A549 (cell line): ENCODE data around the gene PIP5KL1. TPM values are rescaled to one million over a fixed set of nuclear protein-coding genes. Genes with fewer than 3 reads are reported as not detected.

Experiments used
- ATAC-seq, 2 experiments: fragments of 200-7000 bp in 1 of 2; fragments of >200 bp in 1 of 2; cut with Nextera tagmentation in 1 of 2; cut with Tn5 transposase in 1 of 2; 3 replicates each; pipeline versions ENCODE4 v1.8.0 to v1.9.1; 2018 to 2020; ENCODE audit warnings: mild to moderate bottlenecking in 1 of 2, moderate library complexity in 1 of 2
- CTCF ChIA-PET: fragments of 300-600 bp; sonication (Branson Sonifier 250); formaldehyde crosslinking; extraction: SDS; loops from one replicate; lab custom pipeline; 2021; ENCODE audit warnings: antibody characterized with exemption, inconsistent platforms; lab: Yijun Ruan, JAX
- POLR2A ChIA-PET: fragments of 350-600 bp; formaldehyde crosslinking; extraction: SDS; loops from one replicate; lab custom pipeline; 2021; ENCODE audit warnings: antibody characterized with exemption, inconsistent platforms; lab: Yijun Ruan, JAX
- DNase-seq, 2 experiments: peaks; one replicate each; pipeline versions ENCODE4 v3.0.0 to v3.0.0-alpha.2; 2011 to 2016; ENCODE audit warnings: low read depth in 1 of 2, low spot score in 1 of 2
- FAIRE-seq: peaks from 2 replicates; lab custom pipeline; 2011; peaks lifted over from hg19 to GRCh38; lab: Jason Lieb, UNC
- H3K27ac ChIP-seq, 2 experiments: fragments of >200 bp; sonication (Bioruptor Twin); formaldehyde crosslinking; 3 replicates each; pipeline ENCODE4 v1.5.1; 2016 to 2017
- H3K4me1 ChIP-seq: fragments of >200 bp; sonication (Bioruptor Twin); formaldehyde crosslinking; 3 replicates; pipeline ENCODE4 v1.6.1; 2016
- H3K4me2 ChIP-seq: fragments of >200 bp; sonication (Bioruptor Twin); formaldehyde crosslinking; 3 replicates; pipeline ENCODE4 v1.6.1; 2016
- H3K4me3 ChIP-seq: fragments of >200 bp; sonication (Bioruptor Twin); formaldehyde crosslinking; 3 replicates; pipeline ENCODE4 v1.5.1; 2016
- H3K9me3 ChIP-seq: fragments of >200 bp; sonication (Bioruptor Twin); formaldehyde crosslinking; 3 replicates; pipeline ENCODE4 v1.6.1; 2016
- CBX2 ChIP-seq: fragments of 200-600 bp; sonication (generic); IDR thresholded peaks from 2 replicates; pipeline ENCODE4 v1.6.1; 2016; ENCODE audit warnings: low read depth, mild to moderate bottlenecking, borderline replicate concordance
- CEBPB ChIP-seq, 2 experiments: fragments of >200 bp in 1 of 2; sonication (Bioruptor Twin) in 1 of 2; formaldehyde crosslinking in 1 of 2; IDR thresholded peaks; 2 replicates each; pipeline ENCODE4 v1.6.1; 2012 to 2016
- CHD2 ChIP-seq: fragments of 150-350 bp; IDR thresholded peaks from 2 replicates; pipeline ENCODE4 v1.6.1; 2014; ENCODE audit warnings: low read length; ENCODE audit not compliant: partially characterized antibody
- CTCF ChIP-seq: fragments of >200 bp; sonication (Bioruptor Twin); formaldehyde crosslinking; IDR thresholded peaks from 3 replicates; pipeline ENCODE4 v1.5.1; 2016
- EHMT2 ChIP-seq: fragments of 200-600 bp; sonication (generic); IDR thresholded peaks from 2 replicates; pipeline ENCODE4 v1.6.1; 2016; ENCODE audit warnings: antibody characterized with exemption, low read depth, mild to moderate bottlenecking, moderate library complexity
- ELK1 ChIP-seq: fragments of 150-350 bp; IDR thresholded peaks from 2 replicates; pipeline ENCODE4 v1.6.1; 2014; ENCODE audit warnings: low read depth, mild to moderate bottlenecking, low read length
- ESRRA ChIP-seq: fragments of 150-350 bp; IDR thresholded peaks from 2 replicates; pipeline ENCODE4 v1.6.1; 2014; ENCODE audit warnings: mild to moderate bottlenecking, low read length, borderline replicate concordance
- FOSB ChIP-seq: fragments of 250-450 bp; sonication (Bioruptor Pico); IDR thresholded peaks from 2 replicates; pipeline ENCODE4 v1.5.0; 2020; ENCODE audit warnings: mild to moderate bottlenecking, moderate library complexity
- GATA3 ChIP-seq: IDR thresholded peaks from 2 replicates; pipeline ENCODE4 v1.6.1; 2012; ENCODE audit warnings: borderline replicate concordance
- HDAC2 ChIP-seq: fragments of 200-600 bp; sonication (generic); IDR thresholded peaks from 2 replicates; pipeline ENCODE4 v1.6.1; 2016
- HOXA7 ChIP-seq: fragments of 250-450 bp; sonication (Bioruptor Pico); IDR thresholded peaks from 2 replicates; pipeline ENCODE4 v1.5.0; 2020; ENCODE audit warnings: mild to moderate bottlenecking, moderate library complexity
- JUN ChIP-seq, 2 experiments: fragments of >200 bp; sonication (Bioruptor Twin); formaldehyde crosslinking; IDR thresholded peaks; 2 replicates in 1 of 2; 3 replicates in 1 of 2; pipeline ENCODE4 v1.6.1; 2016 to 2017
- JUNB ChIP-seq: fragments of >200 bp; sonication (Bioruptor Twin); formaldehyde crosslinking; IDR thresholded peaks from 2 replicates; pipeline ENCODE4 v1.6.1; 2016
- KDM1A ChIP-seq: fragments of 200-600 bp; sonication (generic); IDR thresholded peaks from 2 replicates; pipeline ENCODE4 v1.6.1; 2016; ENCODE audit warnings: low read depth, mild to moderate bottlenecking
- MAZ ChIP-seq: fragments of 150-350 bp; IDR thresholded peaks from 2 replicates; pipeline ENCODE4 v1.6.1; 2014; ENCODE audit warnings: antibody characterized with exemption, low read depth, low read length, borderline replicate concordance
- MYC ChIP-seq: IDR thresholded peaks from 2 replicates; pipeline ENCODE4 v1.6.1; 2012; ENCODE audit warnings: mild to moderate bottlenecking, inconsistent platforms, low read length, improper control_type of control experiment, borderline replicate concordance
- NPAS2 ChIP-seq: fragments of 250-450 bp; sonication (Bioruptor Pico); IDR thresholded peaks from 2 replicates; pipeline ENCODE4 v1.8.0; 2022; ENCODE audit warnings: mild to moderate bottlenecking, moderate library complexity, borderline replicate concordance
- NR3C1 ChIP-seq: fragments of >200 bp; sonication (Bioruptor Twin); formaldehyde crosslinking; IDR thresholded peaks from 3 replicates; pipeline ENCODE4 v1.6.1; 2017
- POLR2A ChIP-seq: IDR thresholded peaks from 2 replicates; pipeline ENCODE4 v1.6.1; 2012; ENCODE audit warnings: mild to moderate bottlenecking, low read length
- RAD21 ChIP-seq, 2 experiments: fragments of >200 bp in 1 of 2; sonication (Bioruptor Twin) in 1 of 2; formaldehyde crosslinking in 1 of 2; IDR thresholded peaks in 1 of 2; conservative IDR thresholded peaks in 1 of 2; 2 replicates in 1 of 2; 3 replicates in 1 of 2; pipeline ENCODE4 v1.6.1; 2012 to 2018; ENCODE audit warnings: inconsistent platforms in 1 of 2
- RARB ChIP-seq: fragments of 250-450 bp; sonication (Bioruptor Pico); IDR thresholded peaks from 2 replicates; pipeline ENCODE4 v1.8.0; 2021; ENCODE audit warnings: mild to moderate bottlenecking, moderate library complexity
- SMC3 ChIP-seq: fragments of >200 bp; sonication (Bioruptor Twin); formaldehyde crosslinking; IDR thresholded peaks from 3 replicates; pipeline ENCODE4 v1.6.1; 2018; ENCODE audit warnings: inconsistent platforms
- WGBS: methylation state at CpG from one replicate; pipeline ENCODE4 v1.1.6; 2017; ENCODE audit errors: missing lambda C conversion rate; 5-methylcytosine and 5-hydroxymethylcytosine counted together
- polyA plus RNA-seq, 4 experiments: library from polyadenylated mRNA; depleted of rRNA in 3 of 4; stranded (reverse); fragments of >200 nt; fragmentation: RNase III in 1 of 4; extraction: RNeasy Plus Mini Kit Qiagen cat#74134 plus additional on column Dnase treatment in 1 of 4; gene quantifications; 2 replicates in 3 of 4; 3 replicates in 1 of 4; pipeline ENCODE4 v1.2.3, GENCODE V29; 2011 to 2017
- TF ChIP-seq, protein P1 (sequence below): IDR thresholded peaks from 2 replicates; pipeline ENCODE4 v1.6.1; 2012
- TF ChIP-seq, protein P2 (sequence below): IDR thresholded peaks from 2 replicates; pipeline ENCODE4 v1.6.1; 2012

Gene PIP5KL1
- polyA plus RNA-seq, 2 of the 4 experiments (the other 2 are of a cell fraction) = 2.4 to 2.5 TPM

GRCh38 chr9:127944586-127945218 is 14.1 kb upstream of the PIP5KL1 start:
- peaks cover 18% of the 10 kb centered on the region; the same call in 2 of the 3 replicates for H3K4me1 ChIP-seq
- no peak overlapping the region for H3K4me2 ChIP-seq
- no peak for FAIRE-seq
- CTCF ChIA-PET = interaction anchor here (1.1 to 35.7 kb wide), 25 partner anchors 11 to 180 kb away, joined by 3 to 827 read pairs (median 22); partner anchors contain the start of genes EEIG1, NAIF1, PIP5KL1 and SLC25A25
- H3K4me3 ChIP-seq = no peak overlapping the region
- 94% methylated on average over 38 of the region's 38 CpGs for WGBS
- no peak for DNase-seq
- peak overlapping the region in 1 of 2 experiments; percentile 58; a peak in 2 of 6 replicates for H3K27ac ChIP-seq
- TF ChIP-seq ELK1 = no peak
- no peak for TF ChIP-seq POLR2A
- TF ChIP-seq CBX2 = no peak
- TF ChIP-seq HDAC2 = no peak
- no peak for TF ChIP-seq FOSB (CRISPR knock-in tag)
- no peak for TF ChIP-seq RAD21 (conservative IDR thresholded peaks at IDR 0.05 in 1 of 2, IDR thresholded peaks at IDR 0.05 in 1 of 2)
- TF ChIP-seq JUNB = no peak
- TF ChIP-seq EHMT2 = no peak
- TF ChIP-seq, all 56 proteins: peak for 0
- no peaks in the 10 kb centered on the region for H3K9me3 ChIP-seq
- POLR2A ChIA-PET = no interaction called here
- ATAC-seq = no peak

- TF ChIP-seq CTCF (peak; percentile 82), RAD21 (conservative IDR thresholded peaks at IDR 0.05 in 1 of 2, IDR thresholded peaks at IDR 0.05 in 1 of 2) (peak; percentile 93 to 95), MYC (no peak), ESRRA (no peak), JUN (IDR thresholded peaks at IDR 0.05) (no peak), SMC3 (peak; percentile 93)
- TF ChIP-seq, protein P1, sequence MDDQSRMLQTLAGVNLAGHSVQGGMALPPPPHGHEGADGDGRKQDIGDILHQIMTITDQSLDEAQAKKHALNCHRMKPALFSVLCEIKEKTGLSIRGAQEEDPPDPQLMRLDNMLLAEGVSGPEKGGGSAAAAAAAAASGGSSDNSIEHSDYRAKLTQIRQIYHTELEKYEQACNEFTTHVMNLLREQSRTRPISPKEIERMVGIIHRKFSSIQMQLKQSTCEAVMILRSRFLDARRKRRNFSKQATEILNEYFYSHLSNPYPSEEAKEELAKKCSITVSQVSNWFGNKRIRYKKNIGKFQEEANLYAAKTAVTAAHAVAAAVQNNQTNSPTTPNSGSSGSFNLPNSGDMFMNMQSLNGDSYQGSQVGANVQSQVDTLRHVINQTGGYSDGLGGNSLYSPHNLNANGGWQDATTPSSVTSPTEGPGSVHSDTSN = no peak
- TF ChIP-seq, protein P2, sequence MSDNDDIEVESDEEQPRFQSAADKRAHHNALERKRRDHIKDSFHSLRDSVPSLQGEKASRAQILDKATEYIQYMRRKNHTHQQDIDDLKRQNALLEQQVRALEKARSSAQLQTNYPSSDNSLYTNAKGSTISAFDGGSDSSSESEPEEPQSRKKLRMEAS = peak; percentile 63
- peak overlapping the region; percentile 34 to 58; a peak in 4 of 6 replicates for H3K27ac ChIP-seq
- CTCF ChIA-PET = interaction anchor here (0.6 to 35.7 kb wide), 38 partner anchors 10 to 181 kb away, joined by 3 to 827 read pairs (median 11); partner anchors contain the start of genes EEIG1, NAIF1, PIP5KL1 and SLC25A25
- H3K4me3 ChIP-seq = no peak overlapping the region
- peak; percentile 79 to 86 for DNase-seq
- no peaks in the 10 kb centered on the region for H3K9me3 ChIP-seq
- POLR2A ChIA-PET = interaction anchor here (0.6 to 1.2 kb wide), 3 partner anchors 23 to 124 kb away, joined by 3 to 5 read pairs (median 4); partner anchors contain the start of genes NAIF1, SLC25A25 and ST6GALNAC4
- peaks cover 18% of the 10 kb centered on the region; the same call in 2 of the 3 replicates for H3K4me1 ChIP-seq
- 27% methylated on average over 13 of the region's 13 CpGs for WGBS
- no peak for FAIRE-seq
- H3K4me2 ChIP-seq = no peak overlapping the region
- ATAC-seq = peak; percentile 70 to 89
Observed at GRCh38 chr9:127943731-127944144, 13.2 kb upstream of the PIP5KL1 start.

GRCh38 chr9:127943011-127943662 is 12.6 kb upstream of the PIP5KL1 start:
- Histone ChIP-seq H3K27ac (peak overlapping the region in 1 of 2 experiments; percentile 31; a peak in 1 of 6 replicates), H3K4me2 (no peak overlapping the region)
- ATAC-seq = peak; percentile 1 to 6; a peak in 4 of 6 replicates
- POLR2A ChIA-PET = interaction anchor here (0.6 to 1.2 kb wide), 3 partner anchors 23 to 124 kb away, joined by 3 to 5 read pairs (median 4); partner anchors contain the start of genes NAIF1 and SLC25A25
- FAIRE-seq = no peak
- TF ChIP-seq CEBPB (IDR thresholded peaks at IDR 0.05) (no peak), NR3C1 (no peak), NPAS2 (CRISPR knock-in tag) (no peak), GATA3 (no peak), RARB (CRISPR knock-in tag) (no peak), KDM1A (no peak), JUNB (no peak), CHD2 (no peak), MAZ (no peak), HOXA7 (CRISPR knock-in tag) (no peak)
- TF ChIP-seq, all 56 proteins: peak for 0
- DNase-seq = no peak
- WGBS = 59% methylated on average over 7 of the region's 14 CpGs
- CTCF ChIA-PET = interaction anchor here (0.7 to 35.7 kb wide), 45 partner anchors 10 to 182 kb away, joined by 3 to 827 read pairs (median 9); partner anchors contain the start of genes CDK9, EEIG1, NAIF1 and PIP5KL1
- peaks cover 22% of the 10 kb centered on the region; the same call in 2 of the 3 replicates for H3K4me1 ChIP-seq
- H3K4me3 ChIP-seq = no peak overlapping the region
- no peaks in the 10 kb centered on the region for H3K9me3 ChIP-seq
